Panc1 (cell line): ENCODE data around the gene CFAP221. TPM values are rescaled to one million over a fixed set of nuclear protein-coding genes. Genes with fewer than 3 reads are reported as not detected.

Experiments
- ATAC-seq: fragments of 200-7000 bp; cut with Tn5 transposase; 2 replicates; pipeline ENCODE4 v1.9.1; 2020; ENCODE audit warnings: mild to moderate bottlenecking, moderate library complexity
- BruUV-seq: library from RNA; stranded (reverse); fragments of 400-500 nt; replicated peaks from 2 replicates; lab custom pipeline; 2021; lab: Mats Ljungman, UMichigan
- CTCF ChIA-PET: fragments of 300-600 bp; sonication (Branson Sonifier 250); formaldehyde crosslinking; loops from one replicate; lab custom pipeline; 2022; ENCODE audit warnings: antibody characterized with exemption; lab: Charles Lee
- POLR2A ChIA-PET: fragments of 300-600 bp; sonication (Branson Sonifier 250); formaldehyde crosslinking; loops from one replicate; lab custom pipeline; 2022; ENCODE audit warnings: antibody characterized with exemption; lab: Charles Lee
- DNase-seq: peaks from one replicate; pipeline ENCODE4 v3.0.0-alpha.2; 2010; ENCODE audit warnings: low read depth, low spot score
- H3K27ac ChIP-seq: 2 replicates; pipeline ENCODE4 v1.5.1; 2011; ENCODE audit warnings: mild to moderate bottlenecking, low read length, inconsistent platforms
- H3K27me3 ChIP-seq: fragments of 200-500 bp; sonication (Bioruptor generic); 2 replicates; pipeline ENCODE4 v1.6.0; 2014; ENCODE audit warnings: low read length, inconsistent platforms; ENCODE audit not compliant: control insufficient read depth, insufficient read depth
- H3K36me3 ChIP-seq: fragments of 200-500 bp; sonication (Bioruptor generic); 2 replicates; pipeline ENCODE4 v1.5.1; 2014; ENCODE audit warnings: inconsistent platforms, mild to moderate bottlenecking, low read length, moderate library complexity; ENCODE audit not compliant: control insufficient read depth, insufficient read depth
- H3K4me1 ChIP-seq: 2 replicates; pipeline ENCODE4 v1.5.1; 2011; ENCODE audit warnings: inconsistent platforms, mild to moderate bottlenecking, low read length, moderate library complexity; ENCODE audit not compliant: control insufficient read depth, insufficient read depth
- H3K4me3 ChIP-seq, 2 experiments: 2 replicates each; pipeline ENCODE4 v1.5.1; 2011 to 2012; ENCODE audit warnings: low read depth in 2 of 2, low read length in 2 of 2, mild to moderate bottlenecking in 2 of 2, inconsistent platforms in 1 of 2, moderate library complexity in 1 of 2
- H3K9me3 ChIP-seq: fragments of 200-500 bp; sonication (Bioruptor generic); 2 replicates; pipeline ENCODE4 v1.5.1; 2014; ENCODE audit warnings: low read depth, mild to moderate bottlenecking, inconsistent platforms, low read length, moderate library complexity; ENCODE audit not compliant: control insufficient read depth, insufficient read depth
- POLR2AphosphoS5 ChIP-seq: IDR thresholded peaks from 2 replicates; pipeline ENCODE4 v1.6.1; 2012; ENCODE audit warnings: mild to moderate bottlenecking, low read depth, low read length, moderate library complexity
- SIN3A ChIP-seq: IDR thresholded peaks from 2 replicates; pipeline ENCODE4 v1.6.1; 2012; ENCODE audit warnings: low read depth, mild to moderate bottlenecking, low read length, moderate library complexity, borderline replicate concordance; ENCODE audit not compliant: insufficient read depth
- TCF7L2 ChIP-seq: IDR thresholded peaks from 2 replicates; pipeline ENCODE4 v1.6.1; 2011; ENCODE audit warnings: mild to moderate bottlenecking, low read depth, low read length, inconsistent platforms
- in situ Hi-C: cut with HindIII; loops from 2 replicates; pipeline ENCODE4 v1.10.0; 2016; ENCODE audit warnings: low sequenced_read_pairs, low pct_unique_long_range_greater_than_20kb
- intact Hi-C: fragments of 100-400 bp; cut with micrococcal nuclease; formaldehyde crosslinking; loops from one replicate; pipeline ENCODE4 v1.10.0; 2022; ENCODE audit not compliant: unreplicated experiment
- total RNA-seq: library from RNA; stranded (reverse); gene quantifications from one replicate; pipeline ENCODE4 v1.2.1, GENCODE V29; 2021; ENCODE audit not compliant: unreplicated experiment
- TF ChIP-seq, protein P1 (sequence below), 2 experiments: IDR thresholded peaks; 2 replicates each; pipeline ENCODE4 v1.6.1; 2011 to 2012; ENCODE audit warnings: low read depth in 2 of 2, control low read depth in 1 of 2, low read length in 1 of 2, mild to moderate bottlenecking in 1 of 2, moderate library complexity in 1 of 2; ENCODE audit not compliant: insufficient read depth in 1 of 2
- TF ChIP-seq, protein P2 (sequence below): fragments of 450-650 bp; IDR thresholded peaks from 2 replicates; pipeline ENCODE4 v1.5.1; 2017; ENCODE audit warnings: mild to moderate bottlenecking

Gene CFAP221
- total RNA-seq, 1 experiment from 2014 or later, result not detected

DNA sequence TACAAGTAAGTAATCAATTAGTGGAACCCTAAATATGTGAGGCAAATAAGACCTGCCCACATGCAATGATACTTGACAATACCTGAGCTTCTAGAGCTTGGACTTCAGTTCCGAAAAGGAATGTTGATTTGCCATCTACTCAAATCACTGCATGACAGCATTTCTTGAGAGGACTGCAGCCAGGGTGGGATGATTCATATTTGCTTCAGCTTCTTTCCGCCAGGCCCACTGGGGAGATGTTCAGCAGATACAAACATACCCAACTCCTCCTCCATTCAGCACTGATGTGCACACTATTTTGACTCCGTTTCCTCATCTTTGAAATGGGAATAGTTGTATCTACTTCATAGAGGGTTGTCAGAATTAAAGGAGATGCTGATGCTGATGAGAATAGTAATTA is 106.0 kb downstream of the CFAP221 start:
- ChIA-PET POLR2A (no interaction called here), CTCF (no interaction called here)
- Histone ChIP-seq H3K27ac (no peak overlapping the region), H3K4me1 (no peaks in the 10 kb centered on the region), H3K27me3 (peaks cover 17% of the 10 kb centered on the region; the same call in 1 of the 2 replicates), H3K9me3 (no peaks in the 10 kb centered on the region), H3K36me3 (no peaks in the 10 kb centered on the region), H3K4me3 (no peak overlapping the region)
- DNase-seq (no peak), ATAC-seq (no peak)
- TF ChIP-seq SIN3A (no peak), POLR2AphosphoS5 (no peak), TCF7L2 (no peak)
- TF ChIP-seq, protein P1, sequence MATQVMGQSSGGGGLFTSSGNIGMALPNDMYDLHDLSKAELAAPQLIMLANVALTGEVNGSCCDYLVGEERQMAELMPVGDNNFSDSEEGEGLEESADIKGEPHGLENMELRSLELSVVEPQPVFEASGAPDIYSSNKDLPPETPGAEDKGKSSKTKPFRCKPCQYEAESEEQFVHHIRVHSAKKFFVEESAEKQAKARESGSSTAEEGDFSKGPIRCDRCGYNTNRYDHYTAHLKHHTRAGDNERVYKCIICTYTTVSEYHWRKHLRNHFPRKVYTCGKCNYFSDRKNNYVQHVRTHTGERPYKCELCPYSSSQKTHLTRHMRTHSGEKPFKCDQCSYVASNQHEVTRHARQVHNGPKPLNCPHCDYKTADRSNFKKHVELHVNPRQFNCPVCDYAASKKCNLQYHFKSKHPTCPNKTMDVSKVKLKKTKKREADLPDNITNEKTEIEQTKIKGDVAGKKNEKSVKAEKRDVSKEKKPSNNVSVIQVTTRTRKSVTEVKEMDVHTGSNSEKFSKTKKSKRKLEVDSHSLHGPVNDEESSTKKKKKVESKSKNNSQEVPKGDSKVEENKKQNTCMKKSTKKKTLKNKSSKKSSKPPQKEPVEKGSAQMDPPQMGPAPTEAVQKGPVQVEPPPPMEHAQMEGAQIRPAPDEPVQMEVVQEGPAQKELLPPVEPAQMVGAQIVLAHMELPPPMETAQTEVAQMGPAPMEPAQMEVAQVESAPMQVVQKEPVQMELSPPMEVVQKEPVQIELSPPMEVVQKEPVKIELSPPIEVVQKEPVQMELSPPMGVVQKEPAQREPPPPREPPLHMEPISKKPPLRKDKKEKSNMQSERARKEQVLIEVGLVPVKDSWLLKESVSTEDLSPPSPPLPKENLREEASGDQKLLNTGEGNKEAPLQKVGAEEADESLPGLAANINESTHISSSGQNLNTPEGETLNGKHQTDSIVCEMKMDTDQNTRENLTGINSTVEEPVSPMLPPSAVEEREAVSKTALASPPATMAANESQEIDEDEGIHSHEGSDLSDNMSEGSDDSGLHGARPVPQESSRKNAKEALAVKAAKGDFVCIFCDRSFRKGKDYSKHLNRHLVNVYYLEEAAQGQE (IDR thresholded peaks at IDR 0.05; ENCODE audit: insufficient read depth in 1 of 2, low read depth in 2 of 2, low read length in 1 of 2), result no peak
- TF ChIP-seq, protein P2, sequence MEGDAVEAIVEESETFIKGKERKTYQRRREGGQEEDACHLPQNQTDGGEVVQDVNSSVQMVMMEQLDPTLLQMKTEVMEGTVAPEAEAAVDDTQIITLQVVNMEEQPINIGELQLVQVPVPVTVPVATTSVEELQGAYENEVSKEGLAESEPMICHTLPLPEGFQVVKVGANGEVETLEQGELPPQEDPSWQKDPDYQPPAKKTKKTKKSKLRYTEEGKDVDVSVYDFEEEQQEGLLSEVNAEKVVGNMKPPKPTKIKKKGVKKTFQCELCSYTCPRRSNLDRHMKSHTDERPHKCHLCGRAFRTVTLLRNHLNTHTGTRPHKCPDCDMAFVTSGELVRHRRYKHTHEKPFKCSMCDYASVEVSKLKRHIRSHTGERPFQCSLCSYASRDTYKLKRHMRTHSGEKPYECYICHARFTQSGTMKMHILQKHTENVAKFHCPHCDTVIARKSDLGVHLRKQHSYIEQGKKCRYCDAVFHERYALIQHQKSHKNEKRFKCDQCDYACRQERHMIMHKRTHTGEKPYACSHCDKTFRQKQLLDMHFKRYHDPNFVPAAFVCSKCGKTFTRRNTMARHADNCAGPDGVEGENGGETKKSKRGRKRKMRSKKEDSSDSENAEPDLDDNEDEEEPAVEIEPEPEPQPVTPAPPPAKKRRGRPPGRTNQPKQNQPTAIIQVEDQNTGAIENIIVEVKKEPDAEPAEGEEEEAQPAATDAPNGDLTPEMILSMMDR, result no peak
- in situ Hi-C loops (no loop called here), intact Hi-C loops (no loop called here)
- BruUV-seq, result no TSS peak

DNA sequence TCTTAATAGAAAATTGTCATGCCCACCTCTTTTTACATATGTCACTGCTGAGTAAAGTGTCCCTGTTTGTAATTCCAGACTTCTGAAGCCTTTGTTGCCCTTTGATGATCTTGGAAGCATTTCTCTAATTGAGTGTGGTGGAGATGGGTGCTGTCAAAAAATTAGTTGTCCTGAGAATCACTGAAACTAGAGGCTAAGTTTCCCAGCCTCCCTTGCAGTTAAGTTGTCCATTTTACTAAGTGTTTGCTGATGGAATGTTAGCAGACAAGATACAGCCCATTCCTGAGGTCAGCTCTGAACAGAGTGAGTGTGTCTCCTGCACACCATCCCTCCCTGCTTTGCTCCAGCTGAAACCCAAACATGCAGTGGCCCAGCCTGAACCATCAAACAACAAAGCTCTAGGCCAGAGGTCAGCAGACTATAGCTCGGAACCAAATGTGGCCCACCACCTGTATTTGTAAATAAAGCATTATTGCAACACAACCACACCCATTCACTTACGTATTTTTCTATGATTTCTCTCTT is 106.7 kb downstream of the CFAP221 start:
- Histone ChIP-seq H3K9me3 (no peaks in the 10 kb centered on the region), H3K4me3 (no peak overlapping the region), H3K36me3 (no peaks in the 10 kb centered on the region), H3K27me3 (peaks cover 17% of the 10 kb centered on the region; the same call in 1 of the 2 replicates), H3K27ac (no peak overlapping the region), H3K4me1 (no peaks in the 10 kb centered on the region)
- BruUV-seq, result no TSS peak
- ATAC-seq (no peak), DNase-seq (no peak)
- TF ChIP-seq TCF7L2, result no peak
- TF ChIP-seq SIN3A, result no peak
- TF ChIP-seq, protein P2, result no peak
- TF ChIP-seq, protein P1 (IDR thresholded peaks at IDR 0.05; ENCODE audit: insufficient read depth in 1 of 2, low read depth in 2 of 2, low read length in 1 of 2), result no peak
- TF ChIP-seq POLR2AphosphoS5, result no peak
- POLR2A ChIA-PET, result no interaction called here
- CTCF ChIA-PET, result no interaction called here
- in situ Hi-C loops, result no loop called here
- intact Hi-C loops, result no loop called here
